T-helper 1 cell (primary cell): ENCODE measurements around the gene VWA8.
"Not testable (repeated sequence)": the region's sequence is repeated elsewhere in the genome, so short reads cannot be mapped to it uniquely, and the experiment has no call there.

ENCODE experiments used
- DNase-seq, 5 donors: peaks; one replicate each; pipeline ENCODE4 v3.0.0-alpha.2; 2012 to 2020

Gene VWA8

GRCh38 chr13:41802043-41802683 is 158.7 kb downstream of the VWA8 start:
- DNase-seq: no peak

- DNase-seq: no peak
Measured at GRCh38 chr13:41791056-41791455, 169.9 kb downstream of the VWA8 start.

- no peak for DNase-seq
Measured at GRCh38 chr13:41788552-41788951, 172.4 kb downstream of the VWA8 start.

GRCh38 chr13:41785402-41786172 is 175.3 kb downstream of the VWA8 start:
- DNase-seq: no peak

GRCh38 chr13:41782086-41782485 is 178.8 kb downstream of the VWA8 start:
- DNase-seq: no peak

- DNase-seq: no peak
Measured at GRCh38 chr13:41780715-41781706, 179.9 kb downstream of the VWA8 start.

- no peak for DNase-seq
Measured at GRCh38 chr13:41775251-41775650, 185.7 kb downstream of the VWA8 start.

- DNase-seq: no peak
Measured at GRCh38 chr13:41774605-41775218, 186.2 kb downstream of the VWA8 start.

- DNase-seq: no peak
Measured at GRCh38 chr13:41767801-41768200, 193.1 kb downstream of the VWA8 start.

GRCh38 chr13:41766439-41766838 is 194.5 kb downstream of the VWA8 start:
- no peak for DNase-seq

GRCh38 chr13:41765813-41766212 is 195.1 kb downstream of the VWA8 start:
- no peak for DNase-seq

GRCh38 chr13:41765020-41765419 is 195.9 kb downstream of the VWA8 start:
- no peak for DNase-seq

GRCh38 chr13:41764558-41764957 is 196.4 kb downstream of the VWA8 start:
- no peak for DNase-seq

- no peak for DNase-seq
Measured at GRCh38 chr13:41763782-41764181, 197.1 kb downstream of the VWA8 start.

- no peak for DNase-seq
Measured at GRCh38 chr13:41762796-41763195, 198.1 kb downstream of the VWA8 start.

- DNase-seq: no peak
Measured at GRCh38 chr13:41756198-41756880, 204.6 kb downstream of the VWA8 start.

- DNase-seq: no peak
Measured at GRCh38 chr13:41751734-41752445, 209.0 kb downstream of the VWA8 start.

GRCh38 chr13:41751277-41751676 is 209.6 kb downstream of the VWA8 start:
- DNase-seq: no peak

GRCh38 chr13:41746259-41746658 is 214.7 kb downstream of the VWA8 start:
- no peak for DNase-seq

- DNase-seq: not testable (repeated sequence)
Measured at GRCh38 chr13:41745496-41745895, 215.4 kb downstream of the VWA8 start.

- DNase-seq: no peak
Measured at GRCh38 chr13:41742917-41743552, 217.9 kb downstream of the VWA8 start.
